Activated CD4-positive, CD25-positive, alpha-beta regulatory T cell treated with anti-CD3 and anti-CD28 coated beads, Interleukin-2, amount 50 U/mL, for 24 hours (primary cell): ENCODE results near the gene CALCB.
A peak's percentile ranks its signal among the peaks of the same experiment; 100 is the strongest.

Source experiments
- ATAC-seq, 2 donors: fragments of 150-1000 bp; cut with Tn5 transposase; one replicate each; pipeline ENCODE4 v1.10.0; 2021; ENCODE audit warnings: mild to moderate bottlenecking in 1 of 2, moderate library complexity in 1 of 2

The CALCB gene

GRCh38 chr11:15074206-15075161 lies 1.1 kb downstream of the CALCB start:
- peak; percentile 87 to 89 for ATAC-seq

GRCh38 chr11:15075162-15075526 lies 1.8 kb downstream of the CALCB start:
- ATAC-seq = no peak

GRCh38 chr11:15091175-15091574 lies 17.8 kb downstream of the CALCB start:
- no peak for ATAC-seq

- ATAC-seq = no peak
These were observed 18.2 kb downstream of the CALCB start for GRCh38 chr11:15091625-15092024.

- ATAC-seq = no peak
These were observed 20.0 kb downstream of the CALCB start for GRCh38 chr11:15093432-15093831.

- ATAC-seq = no peak
These were observed 22.4 kb downstream of the CALCB start for GRCh38 chr11:15095736-15096228.

GRCh38 chr11:15097411-15097810 lies 24.0 kb downstream of the CALCB start:
- ATAC-seq = no peak

- no peak for ATAC-seq
These were observed 25.9 kb downstream of the CALCB start for GRCh38 chr11:15099267-15099666.

- peak in 1 of 2 donors; percentile 48 for ATAC-seq
These were observed 27.8 kb downstream of the CALCB start for GRCh38 chr11:15101072-15101709.

- no peak for ATAC-seq
These were observed 30.8 kb downstream of the CALCB start for GRCh38 chr11:15104166-15104565.

- no peak for ATAC-seq
These were observed 33.0 kb downstream of the CALCB start for GRCh38 chr11:15106201-15106965.

GRCh38 chr11:15107730-15108515 lies 34.5 kb downstream of the CALCB start:
- no peak for ATAC-seq

- ATAC-seq = no peak
These were observed 35.3 kb downstream of the CALCB start for GRCh38 chr11:15108592-15109130.

- ATAC-seq = no peak
These were observed 36.2 kb downstream of the CALCB start for GRCh38 chr11:15109602-15110001.

GRCh38 chr11:15111215-15111614 lies 37.8 kb downstream of the CALCB start:
- no peak for ATAC-seq

GRCh38 chr11:15112131-15112541 lies 38.7 kb downstream of the CALCB start:
- ATAC-seq = no peak

GRCh38 chr11:15113381-15113780 lies 40.0 kb downstream of the CALCB start:
- ATAC-seq = peak; percentile 39 to 45

- ATAC-seq = no peak
These were observed 41.4 kb downstream of the CALCB start, which contains the start of gene INSC for GRCh38 chr11:15114501-15115475. INSC (plus strand) TSS chr11:15114923; CDS start chr11:15149175, 34,252 bp downstream.

GRCh38 chr11:15115686-15116085 lies 42.3 kb downstream of the CALCB start:
- no peak for ATAC-seq

- ATAC-seq = no peak
These were observed 44.4 kb downstream of the CALCB start for GRCh38 chr11:15117751-15118150.

GRCh38 chr11:15118431-15118830 lies 45.0 kb downstream of the CALCB start:
- ATAC-seq = peak in 1 of 2 donors; percentile 17
